PC-3 (cell line): ENCODE results near the gene IL6ST.

ENCODE experiments used
- CTCF ChIP-seq: fragments of 300-600 bp; sonication (generic); conservative IDR thresholded peaks from 2 replicates; pipeline ENCODE4 v1.5.1; 2017; ENCODE audit warnings: antibody characterized with exemption, low read depth, mild to moderate bottlenecking, low read length
- EZH2 ChIP-seq: fragments of 300-600 bp; sonication (generic); IDR thresholded peaks from one replicate; pipeline ENCODE4 v1.6.1; 2017; ENCODE audit warnings: antibody characterized with exemption, mild to moderate bottlenecking, low read length; ENCODE audit not compliant: unreplicated experiment

DNA sequence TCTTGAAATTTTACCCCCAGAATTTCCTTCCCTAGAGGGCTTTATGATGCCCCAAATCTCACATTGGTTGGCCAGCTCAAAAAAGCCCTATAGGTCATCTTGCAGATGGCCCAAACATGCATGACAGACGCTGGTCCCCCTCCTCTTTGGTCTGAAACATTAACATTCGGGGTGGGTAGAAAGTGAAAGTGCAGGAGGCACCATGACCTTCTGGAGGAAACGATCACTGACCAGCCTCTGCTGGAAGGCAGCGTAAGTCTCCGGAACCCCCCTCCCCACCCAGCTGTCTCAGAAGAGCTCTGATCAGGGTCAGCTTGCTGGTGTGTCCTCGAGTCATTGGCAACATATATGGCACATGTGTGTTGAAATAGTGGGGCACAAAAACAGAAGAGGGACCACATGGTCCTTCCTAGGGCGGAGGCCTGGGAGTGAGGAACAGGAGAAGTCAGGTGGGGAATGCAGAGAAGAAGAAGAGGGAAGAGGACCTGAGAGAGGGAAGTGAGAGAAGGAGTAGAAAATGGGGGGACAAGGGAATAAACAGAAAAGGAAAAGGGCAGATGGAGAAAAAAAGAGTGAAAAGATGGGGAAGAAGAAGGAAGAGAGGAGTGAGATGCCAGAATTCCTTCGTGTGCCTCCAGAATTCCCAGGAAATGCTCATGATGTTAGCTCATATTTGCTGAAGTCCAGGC lies 97.4 kb downstream of the IL6ST start:
- TF ChIP-seq CTCF (no peak), EZH2 (no peak)
